HEK293T (cell line): ENCODE measurements around the gene DMKN.
A peak's percentile ranks its signal among the peaks of the same experiment; 100 is the strongest.

Experiments
- CTCF ChIA-PET: fragments of 350-600 bp; formaldehyde crosslinking; extraction: SDS; loops from one replicate; lab custom pipeline; 2021; ENCODE audit warnings: antibody characterized with exemption, inconsistent platforms; lab: Yijun Ruan, JAX
- POLR2A ChIA-PET: fragments of 350-600 bp; formaldehyde crosslinking; extraction: SDS; loops from one replicate; lab custom pipeline; 2020; ENCODE audit warnings: antibody characterized with exemption, inconsistent platforms; lab: Yijun Ruan, JAX
- DNase-seq: peaks from one replicate; pipeline ENCODE4 v3.0.0; 2012; ENCODE audit warnings: mixed read lengths; ENCODE audit errors: extremely low spot score
- ARNT ChIP-seq: fragments of 450-650 bp; IDR thresholded peaks from 2 replicates; pipeline ENCODE4 v1.6.1; 2017; ENCODE audit warnings: mild to moderate bottlenecking
- BHLHE40 ChIP-seq: fragments of 450-650 bp; IDR thresholded peaks from 2 replicates; pipeline ENCODE4 v1.6.1; 2016; ENCODE audit warnings: mild to moderate bottlenecking, moderate library complexity, borderline replicate concordance
- CTBP1 ChIP-seq: fragments of 450-650 bp; IDR thresholded peaks from 2 replicates; pipeline ENCODE4 v1.6.1; 2016; ENCODE audit warnings: borderline replicate concordance
- FOXA1 ChIP-seq: fragments of 450-650 bp; IDR thresholded peaks from 2 replicates; pipeline ENCODE4 v1.6.1; 2016; ENCODE audit warnings: mild to moderate bottlenecking
- FOXK2 ChIP-seq: fragments of 450-650 bp; IDR thresholded peaks from 2 replicates; pipeline ENCODE4 v1.6.1; 2016; ENCODE audit warnings: mild to moderate bottlenecking
- FOXM1 ChIP-seq: fragments of 450-650 bp; IDR thresholded peaks from 2 replicates; pipeline ENCODE4 v1.6.1; 2017; ENCODE audit warnings: mild to moderate bottlenecking, borderline replicate concordance
- HDGF ChIP-seq: fragments of 450-650 bp; IDR thresholded peaks from 2 replicates; pipeline ENCODE4 v1.6.1; 2017; ENCODE audit warnings: antibody characterized with exemption, borderline replicate concordance
- L3MBTL2 ChIP-seq: fragments of 450-650 bp; conservative IDR thresholded peaks from 2 replicates; pipeline ENCODE4 v1.6.1; 2016; ENCODE audit warnings: mild to moderate bottlenecking
- LEF1 ChIP-seq: fragments of 450-650 bp; IDR thresholded peaks from 2 replicates; pipeline ENCODE4 v1.6.1; 2017; ENCODE audit warnings: mild to moderate bottlenecking, borderline replicate concordance
- NFRKB ChIP-seq: fragments of 450-650 bp; IDR thresholded peaks from 2 replicates; pipeline ENCODE4 v1.6.1; 2016; ENCODE audit warnings: mild to moderate bottlenecking, moderate library complexity
- SP1 ChIP-seq: fragments of 450-650 bp; IDR thresholded peaks from 2 replicates; pipeline ENCODE4 v1.6.1; 2017
- SUZ12 ChIP-seq: fragments of 450-650 bp; IDR thresholded peaks from 2 replicates; pipeline ENCODE4 v1.6.1; 2016; ENCODE audit warnings: mild to moderate bottlenecking
- TARDBP ChIP-seq: fragments of 450-650 bp; IDR thresholded peaks from 2 replicates; pipeline ENCODE4 v1.6.1; 2016
- ZNF384 ChIP-seq: fragments of 450-650 bp; IDR thresholded peaks from 2 replicates; pipeline ENCODE4 v1.6.1; 2016
- TF ChIP-seq, protein P1 (sequence below): fragments of 450-650 bp; IDR thresholded peaks from 2 replicates; pipeline ENCODE4 v1.6.1; 2016

DMKN gene

DNA sequence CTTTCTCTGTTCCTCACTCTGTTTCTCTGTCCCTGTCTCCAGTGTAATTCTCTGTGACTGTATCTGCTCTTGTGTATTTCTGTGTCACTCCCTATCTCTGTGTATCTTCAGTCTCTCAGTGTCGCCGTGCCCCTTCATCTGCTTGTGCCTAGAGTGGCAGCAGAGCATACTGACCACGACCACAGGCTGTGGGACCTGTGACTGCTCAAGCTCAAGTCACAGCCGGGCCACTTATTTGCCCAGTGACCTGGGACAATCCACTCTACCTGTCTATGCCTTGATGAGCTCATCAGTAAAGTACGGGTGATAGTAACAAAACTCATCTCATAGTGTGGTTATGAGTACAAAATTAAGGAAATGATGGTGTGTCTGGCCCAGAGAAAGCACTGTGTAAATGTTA, 40.6 kb upstream of the DMKN start:
- ChIA-PET POLR2A (no interaction called here), CTCF (no interaction called here)
- no peak for TF ChIP-seq HDGF
- DNase-seq = no peak

DNA sequence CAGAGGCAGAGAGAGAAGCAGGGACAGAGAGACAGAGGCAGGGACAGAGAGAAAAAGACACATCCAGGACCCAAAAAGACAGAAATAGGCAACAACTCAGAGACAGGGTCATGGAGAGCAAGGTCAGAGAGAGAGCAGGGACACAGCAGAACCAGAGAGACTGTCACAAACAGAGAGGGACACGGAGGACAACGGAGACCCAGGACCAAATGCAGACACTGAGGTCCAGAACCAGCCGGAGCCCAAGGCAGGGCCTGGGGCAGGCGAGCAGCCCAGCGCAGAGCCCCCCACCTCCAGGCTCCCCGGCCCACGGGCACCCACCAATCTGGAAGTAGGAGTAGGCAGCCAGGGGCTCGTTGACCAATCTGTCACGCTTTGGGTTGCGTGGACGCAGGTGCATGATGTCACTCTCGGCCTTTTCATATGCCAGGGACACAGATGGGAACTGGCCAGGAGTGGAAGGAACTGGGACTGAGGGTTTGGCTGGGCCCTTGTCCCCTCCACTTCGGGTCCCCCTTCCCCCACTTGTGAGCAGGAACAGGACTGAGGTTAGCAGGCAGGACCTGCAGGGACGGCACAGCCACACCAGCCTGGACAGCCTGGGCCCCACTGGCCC, 40.0 kb upstream of the DMKN start:
- no peak for TF ChIP-seq L3MBTL2
- TF ChIP-seq SP1 = no peak
- TF ChIP-seq FOXK2 = no peak
- TF ChIP-seq ZNF384 = no peak
- no peak for TF ChIP-seq FOXA1
- TF ChIP-seq TARDBP = no peak
- no peak for TF ChIP-seq ARNT
- TF ChIP-seq FOXM1 = no peak
- TF ChIP-seq BHLHE40 = no peak
- no peak for TF ChIP-seq HDGF
- POLR2A ChIA-PET = no interaction called here

DNA sequence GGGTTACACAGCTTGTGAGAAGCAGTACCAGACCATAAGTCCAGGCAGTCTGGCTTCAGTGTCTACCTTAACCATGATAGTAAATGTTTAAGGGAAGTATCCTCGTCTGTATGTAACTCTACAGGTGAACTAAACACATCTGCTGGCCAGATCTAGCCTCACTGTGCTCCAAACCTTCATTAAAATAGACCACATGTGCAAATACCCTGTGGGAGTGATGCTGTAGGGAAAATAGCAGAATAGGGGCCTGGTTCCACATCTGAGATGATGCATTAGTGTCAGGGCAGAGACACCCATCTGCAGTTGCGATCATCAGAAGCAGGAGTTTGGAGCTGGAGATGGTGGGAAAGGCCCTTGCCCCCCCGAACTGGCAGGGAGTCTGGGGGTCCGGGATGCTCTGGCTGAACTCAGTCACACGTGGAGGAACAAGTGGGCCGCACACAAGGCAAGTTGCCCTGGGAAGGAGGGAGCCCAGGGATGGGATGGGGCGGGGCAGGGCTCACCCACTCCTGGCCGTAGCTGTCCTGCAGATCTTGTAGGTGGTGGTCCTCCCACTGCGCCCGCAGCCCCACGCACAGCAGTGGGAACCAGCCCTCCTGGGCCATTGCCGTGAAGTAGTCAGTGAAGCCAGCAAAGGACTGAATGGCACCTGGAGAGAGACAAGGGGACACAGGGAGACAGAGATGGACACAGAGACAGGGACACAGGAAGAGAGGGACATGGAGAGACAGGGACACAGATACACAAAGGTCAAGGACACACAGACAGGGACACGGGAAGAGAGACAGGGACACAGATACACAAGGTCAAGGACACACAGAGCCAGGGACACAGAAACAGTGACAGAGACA, 39.3 kb upstream of the DMKN start:
- DNase-seq = no peak
- CTCF ChIA-PET = no interaction called here
- TF ChIP-seq FOXA1 = no peak
- no peak for TF ChIP-seq FOXK2
- TF ChIP-seq SUZ12 = no peak
- no peak for TF ChIP-seq SP1
- no peak for TF ChIP-seq L3MBTL2
- TF ChIP-seq, protein P1, sequence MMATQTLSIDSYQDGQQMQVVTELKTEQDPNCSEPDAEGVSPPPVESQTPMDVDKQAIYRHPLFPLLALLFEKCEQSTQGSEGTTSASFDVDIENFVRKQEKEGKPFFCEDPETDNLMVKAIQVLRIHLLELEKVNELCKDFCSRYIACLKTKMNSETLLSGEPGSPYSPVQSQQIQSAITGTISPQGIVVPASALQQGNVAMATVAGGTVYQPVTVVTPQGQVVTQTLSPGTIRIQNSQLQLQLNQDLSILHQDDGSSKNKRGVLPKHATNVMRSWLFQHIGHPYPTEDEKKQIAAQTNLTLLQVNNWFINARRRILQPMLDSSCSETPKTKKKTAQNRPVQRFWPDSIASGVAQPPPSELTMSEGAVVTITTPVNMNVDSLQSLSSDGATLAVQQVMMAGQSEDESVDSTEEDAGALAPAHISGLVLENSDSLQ = no peak
- no peak for TF ChIP-seq LEF1
- POLR2A ChIA-PET = interaction anchor here (1.6 kb wide), 1 partner anchor 95 kb away, joined by 4 read pairs; the partner anchor contains the start of gene COX6B1

More for the DNA sequence above, 40.0 kb upstream of the DMKN start:
- no peak for DNase-seq
- CTCF ChIA-PET = no interaction called here

DNA sequence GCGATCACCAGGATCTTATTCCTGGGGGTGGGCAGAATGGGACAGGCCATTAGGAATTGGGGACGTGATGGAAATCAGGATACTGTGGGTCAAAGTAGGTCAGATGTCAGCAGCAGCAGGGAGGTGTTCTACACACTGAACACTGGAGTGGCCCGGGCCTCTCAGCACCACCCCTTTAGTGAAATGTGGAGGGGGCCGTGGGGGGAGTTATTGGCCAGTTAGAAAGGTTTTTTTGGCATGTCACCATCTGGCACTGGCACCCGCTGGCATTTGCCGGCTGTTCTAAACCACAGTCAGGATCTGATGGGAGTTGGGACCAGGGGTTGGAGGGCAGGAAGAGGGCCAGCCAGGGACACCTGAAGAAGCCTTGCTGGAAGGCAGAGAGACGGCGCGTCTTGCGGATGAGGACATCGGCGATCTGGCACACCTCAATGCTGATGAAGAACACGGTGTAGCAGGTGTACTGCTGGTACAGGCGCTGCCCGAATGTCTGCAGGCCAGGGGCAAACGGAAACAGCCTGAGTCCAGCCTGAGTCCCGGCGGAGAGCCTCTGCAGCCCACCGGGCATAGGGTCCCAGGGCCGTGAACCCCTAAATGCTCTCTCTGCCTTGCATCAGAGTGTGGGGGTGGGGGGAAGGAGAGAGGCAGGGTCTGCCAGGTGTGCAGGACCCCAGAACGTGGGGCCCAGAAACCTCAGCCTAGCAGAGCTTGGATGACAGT, 37.8 kb upstream of the DMKN start:
- TF ChIP-seq FOXA1 = no peak
- no peak for TF ChIP-seq SUZ12
- TF ChIP-seq, protein P1 = no peak
- TF ChIP-seq FOXK2 = no peak
- no peak for TF ChIP-seq CTBP1
- no peak for TF ChIP-seq NFRKB
- no peak for TF ChIP-seq SP1
- TF ChIP-seq ARNT = no peak
- TF ChIP-seq HDGF = no peak
- DNase-seq = no peak
- ChIA-PET CTCF (no interaction called here), POLR2A (interaction anchor here (1.6 kb wide), 1 partner anchor 97 kb away, joined by 4 read pairs; the partner anchor contains the start of gene COX6B1)

DNA sequence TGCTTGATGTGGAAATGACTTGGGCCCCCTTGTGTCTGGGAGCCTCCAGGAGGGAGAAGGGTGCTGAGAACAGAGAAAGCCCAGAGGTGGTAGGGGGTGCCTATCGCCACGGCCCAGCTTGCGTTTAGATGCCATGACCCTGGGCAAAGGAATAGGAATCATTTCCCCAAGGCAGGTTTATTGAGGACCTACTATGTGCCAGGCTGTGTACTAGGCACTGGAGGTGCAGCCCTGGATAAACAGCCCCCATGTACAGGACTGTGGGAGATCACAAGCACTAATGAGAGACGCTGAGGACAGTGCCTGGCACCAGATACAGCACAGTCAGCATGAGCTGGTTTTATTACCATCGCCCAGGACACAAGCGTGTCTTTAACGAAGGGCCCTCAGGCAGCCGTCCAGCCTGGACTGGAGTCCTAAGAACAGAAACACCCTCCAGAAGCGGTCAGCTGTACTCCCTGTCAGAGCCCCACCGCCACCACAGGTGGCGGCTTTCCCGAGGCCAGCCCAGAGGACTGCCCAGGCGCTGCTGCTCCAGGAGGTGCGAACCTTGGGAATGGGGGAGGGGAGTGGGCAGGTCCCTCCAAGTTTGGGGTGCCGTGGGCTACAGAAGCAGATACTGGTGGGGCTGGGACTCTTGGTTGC, 36.6 kb upstream of the DMKN start:
- TF ChIP-seq, protein P1 = no peak
- TF ChIP-seq SP1 (no peak), CTBP1 (no peak)
- ChIA-PET POLR2A (no interaction called here), CTCF (no interaction called here)
- DNase-seq = no peak

DNA sequence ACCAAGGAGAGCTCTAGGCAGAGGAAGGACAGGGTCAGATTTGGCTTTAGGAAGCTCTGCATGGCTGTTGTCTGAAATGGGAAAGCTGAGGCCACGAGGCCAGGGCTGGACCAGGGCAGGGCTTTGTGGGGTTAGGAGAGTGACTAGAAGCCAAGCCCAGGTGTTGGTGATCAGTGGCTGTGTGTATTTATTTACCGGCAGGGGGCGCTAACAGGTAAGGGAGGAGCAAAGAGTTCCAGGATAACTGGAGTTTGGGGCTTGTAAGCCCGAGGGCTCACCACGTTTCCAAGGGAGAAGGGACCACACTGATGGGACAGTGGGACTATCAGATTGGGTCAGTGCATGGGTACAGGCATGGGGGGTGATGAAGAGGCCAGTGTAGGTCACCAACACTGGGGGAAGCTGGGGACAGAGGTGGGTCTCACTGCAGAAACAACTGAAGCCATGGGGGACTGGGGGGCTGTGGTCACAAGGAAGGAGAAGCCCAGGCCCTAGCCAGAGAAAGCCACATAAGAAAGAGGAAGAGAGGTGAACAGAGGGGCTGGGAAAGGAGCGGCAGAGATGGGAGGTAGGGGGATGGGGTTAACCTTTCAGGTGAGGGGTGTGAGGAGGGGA, 35.8 kb upstream of the DMKN start:
- ChIA-PET POLR2A (interaction anchor here (1.8 kb wide), 1 partner anchor 39 kb away, joined by 13 read pairs; no protein-coding TSS in a partner anchor), CTCF (interaction anchor here (0.6 to 1.8 kb wide), 2 partner anchors 9 to 107 kb away, joined by 4 to 8 read pairs; no protein-coding TSS in a partner anchor)
- DNase-seq = peak; percentile 77
- TF ChIP-seq L3MBTL2 = no peak
- no peak for TF ChIP-seq ZNF384
- TF ChIP-seq CTBP1 = no peak
- no peak for TF ChIP-seq FOXA1
